Activated B cell treated with CpG ODN at 0.5 μM for 24 hours (primary cell): ENCODE measurements around the gene MT3. TPM values are rescaled to one million over a fixed set of nuclear protein-coding genes. Genes with fewer than 3 reads are reported as not detected.
A peak's percentile ranks its signal among the peaks of the same experiment; 100 is the strongest.

ENCODE experiments used
- ATAC-seq: fragments of 200-7000 bp; cut with Tn5 transposase; one replicate; pipeline ENCODE4 v1.10.0; 2021; ENCODE audit warnings: low read depth, mild to moderate bottlenecking, moderate library complexity
- CTCF ChIA-PET: fragments of 350-600 bp; sonication (Branson Sonifier 250); formaldehyde crosslinking; loops from one replicate; lab custom pipeline; 2021; ENCODE audit warnings: antibody characterized with exemption; lab: Charles Lee
- POLR2A ChIA-PET: fragments of 350-600 bp; sonication (Branson Sonifier 250); formaldehyde crosslinking; loops from one replicate; lab custom pipeline; 2021; ENCODE audit warnings: antibody characterized with exemption; lab: Charles Lee
- DNase-seq: peaks from one replicate; pipeline ENCODE4 v3.0.0; 2022
- H3K27ac Mint-ChIP-seq: one replicate; pipeline ENCODE4 v1.8.0; 2020; ENCODE audit warnings: mixed read lengths
- H3K27me3 Mint-ChIP-seq: one replicate; pipeline ENCODE4 v1.8.0; 2021; ENCODE audit warnings: mixed read lengths
- H3K36me3 Mint-ChIP-seq: one replicate; pipeline ENCODE4 v1.8.0; 2021; ENCODE audit warnings: low read depth, mixed read lengths
- H3K4me1 Mint-ChIP-seq: one replicate; pipeline ENCODE4 v1.8.0; 2021; ENCODE audit warnings: mixed read lengths
- H3K4me3 Mint-ChIP-seq: one replicate; pipeline ENCODE4 v1.8.0; 2020; ENCODE audit warnings: mild to moderate bottlenecking, mixed read lengths
- H3K9me3 Mint-ChIP-seq: one replicate; pipeline ENCODE4 v1.8.0; 2020; ENCODE audit warnings: mixed read lengths
- intact Hi-C: fragments of 100-400 bp; cut with micrococcal nuclease; formaldehyde crosslinking; loops from one replicate; pipeline ENCODE4 v1.15.1; 2024
- total RNA-seq: library from RNA; stranded (reverse); gene quantifications from 2 replicates; pipeline ENCODE4 v1.2.3, GENCODE V29; 2022
- TF ChIP-seq, protein P1 (sequence below): fragments of 200-600 bp; IDR thresholded peaks from one replicate; pipeline ENCODE4 v1.8.0; 2022; ENCODE audit warnings: antibody characterized with exemption, mild to moderate bottlenecking

Gene MT3
- total RNA-seq, 1 donor from 2014 or later, result not detected

DNA sequence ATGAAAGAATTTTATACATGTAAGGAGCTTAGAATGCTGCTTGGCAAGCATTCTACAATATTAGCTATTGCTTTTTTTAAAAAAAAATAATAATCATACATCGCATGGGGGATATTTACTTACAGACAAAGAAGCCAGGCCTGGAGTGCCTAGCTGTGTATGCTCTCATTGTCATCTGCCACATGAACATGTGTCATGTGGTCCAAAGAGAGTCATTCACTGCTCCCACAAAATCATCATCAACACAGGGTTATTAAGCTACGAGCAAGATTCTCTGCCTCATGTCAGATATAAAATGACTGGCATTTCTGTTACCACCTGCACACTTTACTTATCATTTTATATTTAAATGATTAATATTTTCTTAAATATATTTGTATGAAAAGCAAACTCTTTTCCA is 34.3 kb downstream of the MT3 start:
- Mint-ChIP-seq H3K27me3 (peaks cover 37% of the 10 kb centered on the region), H3K36me3 (no peaks in the 10 kb centered on the region), H3K4me3 (no peak overlapping the region), H3K27ac (no peak overlapping the region), H3K4me1 (peaks cover 15% of the 10 kb centered on the region), H3K9me3 (no peaks in the 10 kb centered on the region)
- DNase-seq (no peak), ATAC-seq (no peak)
- intact Hi-C loops, result no loop called here
- POLR2A ChIA-PET, result no interaction called here
- CTCF ChIA-PET, result interaction anchor here (0.6 to 0.9 kb wide), 2 partner anchors 20 to 77 kb away, joined by 3 read pairs; no protein-coding TSS in a partner anchor
- TF ChIP-seq, protein P1, sequence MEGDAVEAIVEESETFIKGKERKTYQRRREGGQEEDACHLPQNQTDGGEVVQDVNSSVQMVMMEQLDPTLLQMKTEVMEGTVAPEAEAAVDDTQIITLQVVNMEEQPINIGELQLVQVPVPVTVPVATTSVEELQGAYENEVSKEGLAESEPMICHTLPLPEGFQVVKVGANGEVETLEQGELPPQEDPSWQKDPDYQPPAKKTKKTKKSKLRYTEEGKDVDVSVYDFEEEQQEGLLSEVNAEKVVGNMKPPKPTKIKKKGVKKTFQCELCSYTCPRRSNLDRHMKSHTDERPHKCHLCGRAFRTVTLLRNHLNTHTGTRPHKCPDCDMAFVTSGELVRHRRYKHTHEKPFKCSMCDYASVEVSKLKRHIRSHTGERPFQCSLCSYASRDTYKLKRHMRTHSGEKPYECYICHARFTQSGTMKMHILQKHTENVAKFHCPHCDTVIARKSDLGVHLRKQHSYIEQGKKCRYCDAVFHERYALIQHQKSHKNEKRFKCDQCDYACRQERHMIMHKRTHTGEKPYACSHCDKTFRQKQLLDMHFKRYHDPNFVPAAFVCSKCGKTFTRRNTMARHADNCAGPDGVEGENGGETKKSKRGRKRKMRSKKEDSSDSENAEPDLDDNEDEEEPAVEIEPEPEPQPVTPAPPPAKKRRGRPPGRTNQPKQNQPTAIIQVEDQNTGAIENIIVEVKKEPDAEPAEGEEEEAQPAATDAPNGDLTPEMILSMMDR, result no peak

DNA sequence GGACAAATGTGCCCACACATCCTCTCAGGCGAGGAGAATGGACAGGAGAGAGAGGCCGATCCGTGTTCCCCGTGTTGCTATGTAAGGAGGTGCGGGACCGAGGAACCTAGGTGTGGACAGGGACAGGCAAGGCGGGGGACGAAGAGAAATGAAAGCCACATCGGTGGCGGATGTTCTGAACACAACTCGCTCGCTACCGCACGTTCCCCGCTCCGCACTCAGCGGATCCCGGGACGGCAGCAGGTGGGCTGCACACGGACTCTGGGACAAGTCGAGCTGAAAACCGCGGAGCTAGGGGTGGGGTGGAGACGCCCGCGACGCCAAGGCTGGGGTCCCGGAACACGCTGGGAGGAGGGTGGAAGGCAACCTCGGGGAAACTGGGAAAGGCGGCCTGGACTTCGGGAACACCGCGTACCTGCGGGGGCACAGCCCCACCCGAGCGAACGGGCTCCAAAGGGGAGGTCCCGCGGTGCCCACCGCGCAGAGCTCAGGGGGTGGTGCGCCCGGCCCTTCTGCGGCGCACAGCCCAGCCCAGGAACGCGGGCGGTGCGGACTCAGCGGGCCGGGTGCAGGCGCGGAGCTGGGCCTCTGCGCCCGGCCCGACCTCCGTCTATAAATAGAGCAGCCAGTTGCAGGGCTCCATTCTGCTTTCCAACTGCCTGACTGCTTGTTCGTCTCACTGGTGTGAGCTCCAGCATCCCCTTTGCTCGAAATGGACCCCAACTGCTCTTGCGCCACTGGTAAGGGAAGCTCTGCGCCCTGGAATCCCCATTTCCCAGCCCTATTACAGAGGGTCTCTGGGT is 36.0 kb downstream of the MT3 start, which contains the start of gene MT1E:
Gene MT1E (plus strand): TSS at position 642 of the 803 bp plus-strand sequence. CDS start 71 bp downstream, at position 713.
- intact Hi-C loops, result loop anchor here (1.0 kb wide), 1 partner anchor 17 kb away; the partner anchor contains the start of gene MT2A
- TF ChIP-seq, protein P1, result no peak
- Mint-ChIP-seq H3K27ac (no peak within 1 kb of the TSS), H3K4me3 (peak within 1 kb of the TSS; percentile 81), H3K9me3 (no peaks in the 10 kb centered on the region), H3K4me1 (peaks cover 29% of the 10 kb centered on the region), H3K36me3 (no peaks in the 10 kb centered on the region), H3K27me3 (peaks cover 31% of the 10 kb centered on the region)
- ChIA-PET POLR2A (interaction anchor here (1.0 to 1.7 kb wide), 2 partner anchors 17 to 18 kb away, joined by 3 to 7 read pairs; partner anchors contain the start of gene MT2A), CTCF (no interaction called here)
- DNase-seq (no peak), ATAC-seq (peak; percentile 38)

DNA sequence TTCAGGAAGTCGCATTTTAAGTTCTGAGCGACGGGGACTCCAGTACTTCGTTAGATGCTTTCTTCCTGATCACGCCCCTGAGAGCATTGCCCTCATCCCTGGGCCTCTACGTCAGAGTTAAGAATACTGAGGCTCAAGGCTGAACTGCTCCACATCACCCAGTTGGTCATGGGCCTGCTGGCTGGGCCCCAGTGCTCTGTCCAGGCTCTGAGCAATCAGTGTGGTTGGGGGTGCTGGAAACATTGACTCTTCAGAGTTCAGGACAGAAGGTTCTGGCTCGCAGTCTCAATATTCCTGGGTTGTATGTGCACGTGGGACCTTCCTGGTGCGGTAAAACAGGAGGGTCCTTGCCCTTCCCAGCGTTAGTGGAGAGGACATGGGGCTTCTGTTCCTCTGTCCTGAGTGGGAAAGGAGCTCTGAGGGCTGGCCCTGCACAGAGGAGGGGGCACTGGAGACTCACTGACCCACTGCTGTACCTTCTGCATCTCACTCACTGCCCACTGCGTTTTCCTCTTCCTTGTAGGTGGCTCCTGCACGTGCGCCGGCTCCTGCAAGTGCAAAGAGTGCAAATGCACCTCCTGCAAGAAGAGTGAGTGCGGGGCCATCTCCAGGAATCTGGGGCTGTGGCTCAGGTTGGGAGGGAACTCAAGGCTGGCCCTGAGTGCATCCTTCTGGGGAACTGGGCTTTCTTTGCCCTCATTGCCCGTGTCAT is 36.8 kb downstream of the MT3 start:
- H3K4me3 Mint-ChIP-seq, result peak overlapping the region; percentile 70
- ChIA-PET POLR2A (interaction anchor here (1.0 kb wide), 1 partner anchor 17 kb away, joined by 3 read pairs; no protein-coding TSS in a partner anchor), CTCF (interaction anchor here (1.1 kb wide), 1 partner anchor 18 kb away, joined by 3 read pairs; no protein-coding TSS in a partner anchor)
- no peaks in the 10 kb centered on the region for H3K9me3 Mint-ChIP-seq
- no peaks in the 10 kb centered on the region for H3K36me3 Mint-ChIP-seq
- peaks cover 35% of the 10 kb centered on the region for H3K4me1 Mint-ChIP-seq
- H3K27ac Mint-ChIP-seq, result no peak overlapping the region
- intact Hi-C loops, result loop anchor here (1.0 kb wide), 1 partner anchor 18 kb away; the partner anchor contains the start of gene MT2A
- TF ChIP-seq, protein P1, result no peak
- H3K27me3 Mint-ChIP-seq, result peaks cover 30% of the 10 kb centered on the region
- DNase-seq (no peak), ATAC-seq (no peak)

DNA sequence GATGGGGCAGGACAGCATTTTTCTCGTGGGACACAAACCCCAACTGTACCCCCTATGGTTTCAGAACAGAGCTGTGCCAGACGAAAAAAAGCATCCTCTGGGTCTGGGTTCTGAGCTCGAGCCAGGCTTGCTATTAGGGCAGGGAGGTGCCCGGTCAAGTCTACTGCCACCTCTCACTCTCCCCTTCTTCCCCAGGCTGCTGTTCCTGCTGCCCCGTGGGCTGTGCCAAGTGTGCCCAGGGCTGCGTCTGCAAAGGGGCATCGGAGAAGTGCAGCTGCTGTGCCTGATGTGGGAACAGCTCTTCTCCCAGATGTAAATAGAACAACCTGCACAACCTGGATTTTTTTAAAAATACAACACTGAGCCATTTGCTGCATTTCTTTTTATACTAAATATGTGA is 37.4 kb downstream of the MT3 start:
- DNase-seq, result no peak
- intact Hi-C loops, result no loop called here
- H3K9me3 Mint-ChIP-seq, result no peaks in the 10 kb centered on the region
- TF ChIP-seq, protein P1, result no peak
- H3K36me3 Mint-ChIP-seq, result no peaks in the 10 kb centered on the region
- CTCF ChIA-PET, result interaction anchor here (1.1 kb wide), 1 partner anchor 17 kb away, joined by 3 read pairs; no protein-coding TSS in a partner anchor
- peaks cover 38% of the 10 kb centered on the region for H3K4me1 Mint-ChIP-seq
- no peak for ATAC-seq
- H3K27ac Mint-ChIP-seq, result no peak overlapping the region
- POLR2A ChIA-PET, result no interaction called here
- H3K4me3 Mint-ChIP-seq, result no peak overlapping the region
- peaks cover 31% of the 10 kb centered on the region for H3K27me3 Mint-ChIP-seq
